ENCODE measurements around the gene OR8A1. TPM values are rescaled to one million over a fixed set of nuclear protein-coding genes. Genes with fewer than 3 reads are reported as not detected.

The OR8A1 gene
- total RNA-seq, 6 experiments from 2014 or later, result not detected

- H3K27ac Mint-ChIP-seq, result no peak overlapping the region
- no peak for TF ChIP-seq CTCF (IDR thresholded peaks at IDR 0.05)
- no peaks in the 10 kb centered on the region for H3K9me3 Mint-ChIP-seq
- no peaks in the 10 kb centered on the region for H3K36me3 Mint-ChIP-seq (ENCODE audit: low read depth)
- DNase-seq, result no peak
- no peaks in the 10 kb centered on the region for H3K4me1 Mint-ChIP-seq (ENCODE audit: low read depth)
- no peak overlapping the region for H3K4me3 Mint-ChIP-seq
- H3K27me3 Mint-ChIP-seq (ENCODE audit: insufficient read depth), result peaks cover 17% of the 10 kb centered on the region
Measured at GRCh38 chr11:124581817-124582216, 12.0 kb downstream of the OR8A1 start.

- peaks cover 19% of the 10 kb centered on the region for H3K27me3 Mint-ChIP-seq (ENCODE audit: insufficient read depth)
- H3K27ac Mint-ChIP-seq, result no peak overlapping the region
- no peaks in the 10 kb centered on the region for H3K36me3 Mint-ChIP-seq (ENCODE audit: low read depth)
- DNase-seq, result no peak
- H3K4me3 Mint-ChIP-seq, result no peak overlapping the region
- H3K4me1 Mint-ChIP-seq (ENCODE audit: low read depth), result no peaks in the 10 kb centered on the region
- H3K9me3 Mint-ChIP-seq, result no peaks in the 10 kb centered on the region
- TF ChIP-seq CTCF (IDR thresholded peaks at IDR 0.05), result no peak
Measured at GRCh38 chr11:124582565-124582964, 12.8 kb downstream of the OR8A1 start.

- H3K36me3 Mint-ChIP-seq (ENCODE audit: low read depth), result no peaks in the 10 kb centered on the region
- H3K9me3 Mint-ChIP-seq, result no peaks in the 10 kb centered on the region
- H3K4me1 Mint-ChIP-seq (ENCODE audit: low read depth), result no peaks in the 10 kb centered on the region
- H3K4me3 Mint-ChIP-seq, result no peak overlapping the region
- no peak overlapping the region for H3K27ac Mint-ChIP-seq
- no peak for DNase-seq
- peaks cover 21% of the 10 kb centered on the region for H3K27me3 Mint-ChIP-seq (ENCODE audit: insufficient read depth)
- TF ChIP-seq CTCF (IDR thresholded peaks at IDR 0.05), result no peak
Measured at GRCh38 chr11:124583781-124584180, 14.0 kb downstream of the OR8A1 start.

GRCh38 chr11:124584681-124585372, 15.0 kb downstream of the OR8A1 start:
- Mint-ChIP-seq H3K9me3 (no peaks in the 10 kb centered on the region), H3K4me3 (no peak overlapping the region), H3K4me1 (ENCODE audit: low read depth) (no peaks in the 10 kb centered on the region), H3K36me3 (ENCODE audit: low read depth) (no peaks in the 10 kb centered on the region), H3K27me3 (ENCODE audit: insufficient read depth) (peaks cover 21% of the 10 kb centered on the region), H3K27ac (no peak overlapping the region)
- DNase-seq, result no peak
- TF ChIP-seq CTCF (IDR thresholded peaks at IDR 0.05), result no peak

- Mint-ChIP-seq H3K9me3 (no peaks in the 10 kb centered on the region), H3K4me1 (ENCODE audit: low read depth) (no peaks in the 10 kb centered on the region), H3K36me3 (ENCODE audit: low read depth) (no peaks in the 10 kb centered on the region), H3K4me3 (no peak overlapping the region), H3K27me3 (ENCODE audit: insufficient read depth) (peaks cover 19% of the 10 kb centered on the region), H3K27ac (no peak overlapping the region)
- peak; percentile 82 for TF ChIP-seq CTCF (IDR thresholded peaks at IDR 0.05)
- peak; percentile 58 for DNase-seq
Measured at GRCh38 chr11:124586238-124586860, 16.6 kb downstream of the OR8A1 start.

Data from HFFc6 (cell line).